TTC549 (cell line): ENCODE data around the gene DLGAP1.
"Not testable (repeated sequence)": the region's sequence is repeated elsewhere in the genome, so short reads cannot be mapped to it uniquely, and the experiment has no call there.

Experiments used
- FAIRE-seq: peaks from 2 replicates; lab custom pipeline; 2012; peaks lifted over from hg19 to GRCh38; lab: Jason Lieb, UNC

DLGAP1 gene

DNA sequence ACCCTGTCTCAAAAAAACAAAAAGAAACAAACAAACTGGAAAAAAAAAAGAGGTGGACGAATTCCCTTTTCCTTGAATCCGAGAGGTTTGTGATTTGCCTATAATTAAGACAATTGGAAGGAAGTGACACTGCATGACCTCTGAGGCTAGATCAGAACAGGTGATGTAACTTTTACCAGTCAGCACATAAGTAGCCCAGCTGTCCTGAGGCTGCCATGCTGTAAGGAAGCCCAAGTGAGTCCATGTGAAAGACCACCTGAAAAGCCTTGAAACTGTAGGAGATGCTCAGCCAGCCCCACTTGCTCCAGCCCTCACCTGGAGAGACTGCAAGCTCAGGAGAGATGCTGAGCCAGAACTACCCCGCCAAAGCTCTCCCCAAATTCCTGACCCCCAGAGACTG, 838.4 kb downstream of the DLGAP1 start:
- FAIRE-seq = no peak

GRCh38 chr18:3616142-3616541, 839.0 kb downstream of the DLGAP1 start:
- no peak for FAIRE-seq

DNA sequence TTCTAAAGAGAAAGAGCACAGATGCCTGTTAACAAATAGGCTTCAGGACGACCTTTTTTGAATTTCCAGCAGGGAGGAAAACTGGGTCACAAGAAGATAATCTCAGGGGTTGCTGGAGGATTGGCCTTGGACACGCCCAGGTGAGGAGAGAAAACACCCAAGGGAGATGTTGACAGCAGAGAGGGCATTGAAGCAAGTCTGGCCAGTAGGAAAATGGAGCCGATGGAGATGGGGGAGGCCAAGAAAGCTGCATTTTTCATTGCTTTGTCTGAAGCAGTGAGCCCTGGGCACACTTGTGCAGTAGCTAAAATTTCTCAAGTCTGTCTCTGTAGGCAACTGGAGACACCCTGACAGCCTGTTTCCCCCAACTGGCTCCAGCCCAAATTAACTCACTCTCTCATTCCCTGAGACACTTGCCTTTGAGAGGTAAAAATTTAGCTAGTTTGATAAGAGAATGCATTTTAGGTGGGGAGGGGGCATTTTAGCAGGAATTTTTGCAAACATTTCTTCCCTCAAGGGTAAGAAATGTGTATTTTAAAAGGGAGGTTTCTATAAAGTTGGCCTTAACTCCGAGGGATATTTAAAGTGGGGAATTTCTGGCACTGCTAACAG, 839.6 kb downstream of the DLGAP1 start:
- FAIRE-seq = peak; percentile 17

DNA sequence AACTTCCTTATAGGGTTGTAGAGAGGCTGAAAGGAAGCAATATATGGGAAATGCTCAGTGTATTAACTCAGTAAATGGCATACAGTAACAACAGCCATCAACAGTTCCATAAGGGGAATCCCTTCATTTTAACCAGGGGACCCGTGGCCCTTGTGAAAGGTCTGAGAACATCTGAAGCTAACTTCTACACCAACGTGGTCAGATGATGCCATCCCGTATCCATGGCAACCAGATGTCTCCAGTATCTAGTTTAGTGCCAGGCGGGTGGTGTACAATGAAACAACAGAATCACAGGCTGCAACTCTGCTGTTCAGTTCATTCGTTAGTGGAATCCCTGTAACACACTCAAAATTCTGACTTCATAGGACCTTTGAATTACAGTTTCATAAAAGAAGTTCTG, 842.8 kb downstream of the DLGAP1 start:
- FAIRE-seq = no peak

GRCh38 chr18:3611313-3612090, 843.6 kb downstream of the DLGAP1 start:
- no peak for FAIRE-seq

DNA sequence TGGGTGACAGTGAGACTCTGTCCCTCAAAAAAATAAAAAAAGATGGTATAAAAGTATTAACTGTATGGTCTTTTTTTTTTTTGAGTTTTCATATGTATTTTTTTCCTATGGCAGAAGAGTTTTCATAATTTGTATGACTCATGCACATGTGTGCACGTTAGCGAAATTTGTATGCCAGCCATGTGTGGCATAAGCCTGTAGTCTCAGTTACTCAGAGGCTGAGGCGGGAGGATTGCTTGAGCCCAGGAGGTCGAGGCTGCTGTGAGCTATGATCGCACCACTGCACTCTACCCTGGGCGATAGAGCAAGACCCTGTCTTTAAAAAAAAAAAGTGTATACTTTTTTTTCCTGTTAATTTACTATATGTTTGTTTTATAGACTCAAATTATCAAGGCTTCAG, 844.3 kb downstream of the DLGAP1 start:
- FAIRE-seq = no peak

DNA sequence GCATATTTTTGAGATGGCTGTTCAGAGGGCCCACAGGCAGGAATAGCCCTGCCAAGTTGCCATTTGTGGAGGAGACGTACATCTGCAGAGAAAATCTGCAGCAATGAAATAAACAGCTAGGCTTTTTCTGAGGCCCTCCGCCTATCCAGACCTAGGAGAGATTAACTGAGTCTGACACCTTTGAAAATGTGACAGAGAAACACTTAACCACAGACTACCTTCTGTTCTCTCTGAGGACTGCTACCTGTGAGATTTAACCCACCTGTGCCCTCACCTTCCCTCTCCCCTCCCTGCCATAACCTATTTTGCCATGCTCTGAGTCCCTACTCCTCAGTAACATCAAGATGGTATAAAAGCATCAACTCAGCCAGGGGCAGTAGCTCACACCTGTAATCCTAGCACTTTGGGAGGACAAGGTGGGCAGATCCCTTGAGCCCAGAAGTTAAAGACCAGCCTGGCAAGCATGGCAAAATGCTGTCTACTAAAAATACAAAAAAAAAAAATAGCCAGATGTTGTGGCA, 844.9 kb downstream of the DLGAP1 start:
- no peak for FAIRE-seq

DNA sequence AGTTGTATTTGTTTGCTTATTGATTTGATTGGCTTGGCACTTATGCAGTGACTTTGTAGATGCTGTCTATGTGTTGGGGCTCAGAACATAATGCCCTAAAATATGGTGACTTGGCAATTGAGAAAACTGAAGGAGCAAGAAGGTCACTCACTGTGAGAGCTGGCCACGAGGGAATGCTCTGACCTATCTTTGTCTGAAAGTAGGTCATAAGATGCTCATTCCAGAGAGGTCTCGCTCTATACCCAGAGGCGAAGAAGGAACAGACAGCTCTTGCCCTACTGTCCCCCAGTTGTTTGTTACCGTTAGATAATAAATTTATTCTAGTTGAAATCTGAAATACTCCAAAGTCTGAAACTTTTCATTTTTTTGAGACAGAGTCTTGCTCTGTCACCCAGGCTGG, 846.6 kb downstream of the DLGAP1 start:
- FAIRE-seq = no peak

DNA sequence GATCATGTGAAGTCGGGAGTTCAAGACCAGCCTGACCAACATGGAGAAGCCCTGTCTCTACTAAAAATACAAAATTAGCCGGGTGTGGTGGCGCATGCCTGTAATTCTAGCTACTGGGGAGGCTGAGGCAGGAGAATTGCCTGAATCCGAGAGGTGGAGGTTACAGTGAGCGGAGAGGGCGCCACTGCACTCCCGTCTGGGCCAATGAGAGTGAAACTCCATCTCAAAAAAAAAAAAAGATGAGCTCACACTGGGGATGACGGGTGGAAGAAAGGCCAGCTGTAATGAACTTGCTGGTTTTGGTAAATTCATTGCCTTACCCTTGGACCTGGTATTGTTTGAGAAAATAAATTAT, 847.0 kb downstream of the DLGAP1 start:
- not testable (repeated sequence) for FAIRE-seq

DNA sequence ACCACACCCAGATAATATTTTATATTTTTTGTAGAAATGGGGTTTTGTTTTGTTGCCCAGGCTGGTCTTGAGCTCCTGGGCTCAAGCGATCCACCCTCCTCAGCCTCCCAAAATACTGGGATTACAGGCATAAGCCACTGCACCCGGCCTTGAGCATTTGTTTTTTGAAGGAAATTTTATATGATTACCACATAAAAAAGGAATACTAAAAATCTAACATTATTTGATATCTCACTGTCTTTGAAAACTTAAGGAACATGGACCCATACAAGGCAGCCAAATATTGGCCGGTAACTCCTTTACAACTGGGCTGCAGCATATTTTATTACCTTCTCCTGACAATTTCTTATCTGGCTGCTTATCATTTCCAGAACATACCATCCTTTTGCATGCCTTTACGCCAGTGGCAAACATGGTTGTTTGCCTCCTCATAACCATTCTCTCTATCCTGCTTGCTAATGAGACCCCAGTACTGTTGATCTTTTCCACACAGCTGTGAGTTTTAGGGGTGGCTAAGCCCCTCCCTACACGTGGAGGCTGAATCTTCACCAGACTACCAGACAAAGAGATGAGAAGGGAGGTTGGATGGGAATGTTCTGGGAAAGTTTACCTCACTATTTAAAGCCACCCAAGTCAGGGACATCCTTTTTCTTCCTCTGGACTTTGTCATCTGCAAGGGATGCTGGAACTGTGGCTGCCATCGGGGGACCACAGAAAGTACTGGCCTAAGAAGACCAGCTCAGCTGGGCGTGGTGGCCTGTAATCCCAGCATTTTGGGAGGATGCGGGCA, 847.6 kb downstream of the DLGAP1 start:
- no peak for FAIRE-seq

GRCh38 chr18:3606863-3607262, 848.2 kb downstream of the DLGAP1 start:
- FAIRE-seq = not testable (repeated sequence)

GRCh38 chr18:3605954-3606443, 849.1 kb downstream of the DLGAP1 start:
- FAIRE-seq = peak; percentile 46

- no peak for FAIRE-seq
Measured at GRCh38 chr18:3605486-3605952, 849.6 kb downstream of the DLGAP1 start.

- peak; percentile 90 for FAIRE-seq
Measured at GRCh38 chr18:3604498-3605408, 850.4 kb downstream of the DLGAP1 start.

GRCh38 chr18:3604235-3604497, 850.9 kb downstream of the DLGAP1 start:
- no peak for FAIRE-seq

- peak; percentile 96 for FAIRE-seq
Measured at GRCh38 chr18:3603421-3604234, 851.5 kb downstream of the DLGAP1 start.

DNA sequence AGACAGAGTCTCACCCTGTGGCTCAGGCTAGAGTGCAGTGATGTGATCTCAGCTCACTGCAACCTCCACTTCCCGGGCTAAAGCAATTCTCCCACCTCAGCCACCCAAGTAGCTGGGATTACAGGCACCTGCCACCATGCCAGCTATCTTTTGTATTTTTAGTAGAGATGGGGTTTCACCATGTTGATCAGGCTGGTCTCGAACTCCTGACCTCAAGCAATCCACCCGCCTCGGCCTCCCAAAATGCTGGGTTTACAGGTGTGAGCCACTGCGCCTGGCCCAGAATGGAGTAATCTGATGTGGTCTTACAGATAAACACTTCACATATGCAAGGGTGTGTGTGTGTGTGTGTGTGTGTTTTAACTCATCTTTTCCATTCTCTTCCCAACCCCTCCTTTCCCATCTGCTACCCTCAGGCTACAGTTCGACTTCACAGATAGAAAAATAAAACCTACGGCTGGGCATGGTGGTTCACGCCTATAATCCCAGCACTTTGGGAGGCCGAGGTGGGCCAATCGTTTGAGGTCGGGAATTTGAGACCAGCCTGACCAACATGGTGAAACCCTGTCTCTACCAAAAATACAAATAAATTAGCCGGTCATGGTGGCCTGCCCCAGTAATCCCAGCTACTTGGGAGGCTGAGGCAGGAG, 853.9 kb downstream of the DLGAP1 start:
- FAIRE-seq = not testable (repeated sequence)

DNA sequence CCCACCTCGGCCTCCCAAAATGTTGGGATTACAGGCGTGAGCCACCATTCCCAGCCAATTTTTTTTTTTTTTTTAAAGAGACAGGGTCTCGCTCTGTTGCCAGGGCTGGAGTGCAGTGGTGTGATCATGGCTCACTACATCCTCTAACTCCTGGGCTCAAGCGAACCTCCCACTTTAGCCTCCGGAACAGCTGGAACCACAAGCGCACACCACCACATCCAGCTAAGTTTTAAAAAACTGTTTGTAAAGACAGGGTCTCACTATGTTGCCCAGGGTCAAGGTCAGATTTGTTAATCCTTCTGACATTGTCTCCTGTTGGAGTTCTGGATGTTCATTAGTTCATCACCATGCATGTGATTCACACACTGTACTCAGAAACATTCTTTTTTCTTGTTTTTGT, 855.2 kb downstream of the DLGAP1 start:
- no peak for FAIRE-seq

DNA sequence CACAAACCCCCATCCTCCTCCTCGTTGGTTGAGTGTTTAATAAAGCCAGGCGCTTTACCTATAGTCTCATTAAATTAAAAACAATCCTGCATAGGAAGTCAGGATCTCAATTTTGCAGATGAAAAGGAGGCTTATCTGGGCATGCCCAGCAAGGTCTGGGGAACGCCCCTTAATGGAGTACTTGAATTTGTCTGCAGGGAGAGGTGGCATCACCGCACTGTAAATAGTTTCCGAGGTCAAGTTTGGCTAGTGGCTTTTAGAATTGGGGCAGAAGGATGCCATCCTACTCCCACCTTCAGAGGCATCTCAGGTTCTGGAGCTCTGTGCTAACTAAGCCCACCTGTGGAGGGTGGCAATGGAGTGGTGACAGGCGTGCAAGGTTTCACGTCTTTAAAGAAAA, 855.9 kb downstream of the DLGAP1 start:
- no peak for FAIRE-seq

DNA sequence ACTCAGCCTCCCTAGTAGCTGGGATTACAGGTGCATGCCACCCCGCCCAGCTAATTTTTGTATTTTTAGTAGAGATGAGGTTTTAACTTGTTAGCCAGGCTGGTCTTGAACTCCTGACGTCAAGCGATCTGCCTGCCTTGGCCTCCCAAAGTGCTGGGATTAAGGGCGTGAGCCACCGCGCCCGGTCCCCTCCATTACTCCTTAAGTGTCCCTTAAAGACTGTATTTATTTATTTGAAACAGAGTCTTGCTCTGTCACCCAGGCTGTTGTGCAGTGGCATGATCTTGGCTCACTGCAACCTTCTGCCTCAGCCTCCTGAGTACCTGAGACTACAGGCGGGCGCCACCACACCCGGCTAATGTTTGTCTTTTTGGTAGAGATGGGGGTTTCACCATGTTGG, 856.5 kb downstream of the DLGAP1 start:
- no peak for FAIRE-seq
